GM18502 (cell line): ENCODE results near the gene CEP170B.
"Not testable (repeated sequence)": the region's sequence is repeated elsewhere in the genome, so short reads cannot be mapped to it uniquely, and the experiment has no call there.

Source experiments
- ATAC-seq: cut with Tn5 transposase; IDR thresholded peaks from one replicate; pipeline ENCODE4 v1.9.1; 2021; ENCODE audit warnings: mild to moderate bottlenecking; ENCODE audit not compliant: unreplicated experiment, poor library complexity

The CEP170B gene

DNA sequence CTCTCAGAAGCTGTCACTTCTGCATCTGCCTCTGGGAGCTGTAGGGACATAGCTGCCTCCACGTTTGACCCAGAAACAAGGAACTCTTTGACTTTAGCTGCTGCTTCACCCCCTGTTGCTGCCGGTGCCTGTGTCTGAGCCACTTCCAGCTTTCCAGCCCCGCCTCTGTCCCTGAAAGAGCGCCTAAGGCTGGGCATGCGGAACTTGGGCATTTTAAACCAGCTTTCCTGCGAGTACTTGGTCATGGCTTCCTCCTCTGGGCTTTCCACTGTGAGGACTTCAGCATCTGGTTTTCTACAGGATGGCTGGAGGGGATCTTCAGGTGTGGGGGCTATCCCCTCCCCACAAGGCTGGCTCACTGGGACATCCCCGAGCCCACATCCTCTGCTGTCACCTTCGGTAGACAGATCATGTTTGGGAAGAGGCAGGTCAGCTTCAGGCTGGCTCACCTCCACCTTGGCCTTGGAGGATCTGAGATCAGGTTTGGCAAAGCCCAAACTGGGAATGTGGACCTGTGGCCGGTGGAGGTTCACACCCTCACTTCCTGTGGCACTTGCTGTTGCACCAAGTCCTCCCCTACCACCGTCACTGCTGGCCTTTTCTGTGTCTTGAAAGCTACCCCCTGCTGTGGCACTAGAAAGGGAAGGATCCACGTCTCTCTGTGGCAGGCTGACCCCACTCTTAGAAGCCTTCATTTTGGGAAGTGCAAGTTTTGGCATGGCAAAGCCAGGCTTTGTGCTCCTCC is 74.8 kb downstream of the CEP170B start:
- ATAC-seq: no peak

- ATAC-seq: no peak
These were observed 75.6 kb downstream of the CEP170B start for GRCh38 chr14:104940526-104941150.

DNA sequence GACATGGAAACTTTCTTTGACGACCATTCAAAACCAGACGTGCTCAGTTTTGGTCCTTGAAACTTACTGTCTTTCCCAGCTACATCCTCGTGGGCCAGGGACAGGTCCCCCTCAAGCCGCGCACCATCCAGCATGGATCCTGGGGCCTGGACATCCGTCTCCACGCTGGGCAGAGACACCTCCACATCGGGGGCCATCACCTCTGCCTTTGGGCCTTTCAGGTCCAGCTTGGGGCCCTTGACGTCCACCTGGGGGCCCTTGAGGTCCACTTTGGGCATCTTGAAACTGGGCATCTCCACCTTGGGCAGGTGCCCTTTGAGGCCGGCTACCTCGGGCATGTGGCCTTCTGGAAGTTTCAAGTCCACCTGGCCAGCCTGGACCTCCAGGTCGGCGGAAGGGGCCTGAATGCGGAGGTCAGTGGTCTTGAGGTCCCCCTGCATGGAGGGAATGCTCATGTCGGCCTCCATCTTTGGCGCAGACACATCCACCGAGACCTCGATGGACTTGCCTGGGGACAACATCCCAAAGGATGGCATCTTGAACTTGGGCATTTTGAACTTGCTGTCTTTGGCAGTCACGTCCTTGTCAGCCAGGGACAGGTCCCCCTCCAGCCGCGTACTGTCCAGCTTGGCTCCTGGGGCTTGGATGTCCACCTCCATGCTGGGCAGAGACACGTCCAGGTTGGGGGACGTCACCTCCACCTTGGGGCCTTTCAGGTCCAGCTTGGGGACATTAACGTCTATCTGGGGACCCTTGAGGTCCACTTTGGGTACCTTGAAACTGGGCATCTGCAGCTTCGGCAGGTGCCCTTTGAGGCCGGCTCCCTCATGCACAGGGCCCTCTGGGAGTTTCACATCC is 76.7 kb downstream of the CEP170B start:
- no peak for ATAC-seq

DNA sequence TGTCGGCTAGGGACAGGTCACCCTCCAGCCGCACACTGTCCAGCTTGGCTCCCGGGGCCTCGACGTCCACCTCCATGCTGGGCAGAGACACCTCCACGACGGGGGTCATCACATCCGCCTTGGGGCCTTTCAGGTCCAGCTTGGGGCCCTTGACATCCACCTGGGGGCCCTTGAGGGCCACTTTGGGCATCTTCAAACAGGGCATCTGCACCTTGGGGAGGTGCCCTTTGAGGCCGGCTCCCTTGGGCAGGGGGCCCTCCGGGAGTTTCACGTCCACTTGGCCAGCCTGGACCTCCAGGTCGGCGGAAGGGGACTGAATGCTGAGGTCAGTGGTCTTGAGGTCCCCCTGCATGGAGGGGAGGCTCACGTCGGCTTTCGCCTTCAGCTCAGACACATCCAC is 77.5 kb downstream of the CEP170B start:
- no peak for ATAC-seq

GRCh38 chr14:104943216-104944015 is 78.3 kb downstream of the CEP170B start:
- not testable (repeated sequence) for ATAC-seq

DNA sequence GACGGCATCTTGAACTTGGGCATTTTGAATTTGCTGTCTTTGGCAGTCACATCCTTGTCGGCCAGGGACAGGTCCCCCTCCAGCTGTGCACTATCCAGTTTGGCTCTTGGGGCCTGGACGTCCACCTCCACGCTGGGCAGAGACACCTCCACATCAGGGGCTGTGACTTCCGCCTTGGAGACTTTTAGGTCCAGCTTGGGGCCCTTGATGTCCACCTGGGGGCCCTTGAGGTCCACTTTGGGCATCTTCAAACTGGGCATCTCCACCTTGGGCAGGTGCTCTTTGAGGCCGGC is 78.9 kb downstream of the CEP170B start:
- not testable (repeated sequence) for ATAC-seq

- ATAC-seq: not testable (repeated sequence)
These were observed 79.6 kb downstream of the CEP170B start for GRCh38 chr14:104944436-104945205.

GRCh38 chr14:104945266-104945665 is 80.2 kb downstream of the CEP170B start:
- not testable (repeated sequence) for ATAC-seq
